ENCODE results near the gene PLEKHM2. TPM values are rescaled to one million over a fixed set of nuclear protein-coding genes. Genes with fewer than 3 reads are reported as not detected.

PLEKHM2 gene
- polyA plus RNA-seq, 1 donor (not counting 4 experiments of a cell fraction or from before 2014, with no cell fraction given) = 30.0 TPM

GRCh38 chr1:15714406-15715136, 30.5 kb downstream of the PLEKHM2 start:
- FAIRE-seq (no peak), DNase-seq (ENCODE audit: low read depth, low spot score) (no peak)
- no peak overlapping the region for H3K4me3 ChIP-seq (ENCODE audit: control insufficient read depth in 2 of 3, extremely low read depth in 1 of 3, insufficient read depth in 2 of 3, low read depth in 1 of 3, low read length in 3 of 3)
- peaks cover 2% of the 10 kb centered on the region for H3K9me1 ChIP-seq (ENCODE audit: control insufficient read depth, extremely low read depth, insufficient read depth, low read length)
- no peaks in the 10 kb centered on the region for H4K20me1 ChIP-seq (ENCODE audit: control insufficient read depth, extremely low read depth, insufficient read depth, low read length)
- TF ChIP-seq CTCF (optimal IDR thresholded peaks at IDR 0.05 in 1 of 3, IDR thresholded peaks at IDR 0.05 in 1 of 3, conservative IDR thresholded peaks at IDR 0.05 in 1 of 3; ENCODE audit: extremely low read depth in 1 of 3, insufficient read depth in 2 of 3, low read length in 3 of 3) = no peak
- no peak for TF ChIP-seq EZH2 (IDR thresholded peaks at IDR 0.05; ENCODE audit: low read length)
- no peak overlapping the region for H3K27ac ChIP-seq (ENCODE audit: control insufficient read depth, insufficient read depth, low read length)
- no peaks in the 10 kb centered on the region for H3K27me3 ChIP-seq (ENCODE audit: control insufficient read depth, extremely low read depth, insufficient read depth, low read length)
- H3K9ac ChIP-seq (ENCODE audit: control insufficient read depth, extremely low read depth, insufficient read depth, low read length) = no peak overlapping the region
- H2AFZ ChIP-seq (ENCODE audit: control insufficient read depth, low read length) = no peak overlapping the region
- dilution Hi-C loops (cut with MboI; ENCODE audit: extremely low pct_ligation_motif_present, low sequenced_read_pairs) = no loop called here
- H3K4me1 ChIP-seq (ENCODE audit: control insufficient read depth, extremely low read depth, insufficient read depth, low read length) = no peaks in the 10 kb centered on the region
- H3K79me2 ChIP-seq (ENCODE audit: control insufficient read depth, insufficient read depth, low read length) = peaks cover 28% of the 10 kb centered on the region
- H3K36me3 ChIP-seq (ENCODE audit: control insufficient read depth in 2 of 2, extremely low read depth in 1 of 2, insufficient read depth in 2 of 2, low read length in 2 of 2) = peaks cover 21 to 29% of the 10 kb centered on the region in 2 experiments
- no peaks in the 10 kb centered on the region for H3K9me3 ChIP-seq (ENCODE audit: control insufficient read depth, low read depth, low read length)
- H3K4me2 ChIP-seq (ENCODE audit: control insufficient read depth, extremely low read depth, insufficient read depth, low read depth, low read length) = no peak overlapping the region

GRCh38 chr1:15717418-15718125, 33.5 kb downstream of the PLEKHM2 start:
- no peak overlapping the region for H3K27ac ChIP-seq (ENCODE audit: control insufficient read depth, insufficient read depth, low read length)
- no peak overlapping the region for H2AFZ ChIP-seq (ENCODE audit: control insufficient read depth, low read length)
- no peak overlapping the region for H3K4me2 ChIP-seq (ENCODE audit: control insufficient read depth, extremely low read depth, insufficient read depth, low read depth, low read length)
- H3K27me3 ChIP-seq (ENCODE audit: control insufficient read depth, extremely low read depth, insufficient read depth, low read length) = no peaks in the 10 kb centered on the region
- peaks cover 2% of the 10 kb centered on the region for H3K9me1 ChIP-seq (ENCODE audit: control insufficient read depth, extremely low read depth, insufficient read depth, low read length)
- H3K36me3 ChIP-seq (ENCODE audit: control insufficient read depth in 2 of 2, extremely low read depth in 1 of 2, insufficient read depth in 2 of 2, low read length in 2 of 2) = peaks cover 37 to 48% of the 10 kb centered on the region in 2 experiments
- H3K9me3 ChIP-seq (ENCODE audit: control insufficient read depth, low read depth, low read length) = no peaks in the 10 kb centered on the region
- TF ChIP-seq CTCF (optimal IDR thresholded peaks at IDR 0.05 in 1 of 3, IDR thresholded peaks at IDR 0.05 in 1 of 3, conservative IDR thresholded peaks at IDR 0.05 in 1 of 3; ENCODE audit: extremely low read depth in 1 of 3, insufficient read depth in 2 of 3, low read length in 3 of 3) = no peak
- no peak for TF ChIP-seq EZH2 (IDR thresholded peaks at IDR 0.05; ENCODE audit: low read length)
- peaks cover 14% of the 10 kb centered on the region for H3K79me2 ChIP-seq (ENCODE audit: control insufficient read depth, insufficient read depth, low read length)
- DNase-seq (ENCODE audit: low read depth, low spot score) (no peak), FAIRE-seq (no peak)
- dilution Hi-C loops (cut with MboI; ENCODE audit: extremely low pct_ligation_motif_present, low sequenced_read_pairs) = no loop called here
- H3K4me1 ChIP-seq (ENCODE audit: control insufficient read depth, extremely low read depth, insufficient read depth, low read length) = no peaks in the 10 kb centered on the region
- no peak overlapping the region for H3K9ac ChIP-seq (ENCODE audit: control insufficient read depth, extremely low read depth, insufficient read depth, low read length)
- H3K4me3 ChIP-seq (ENCODE audit: control insufficient read depth in 2 of 3, extremely low read depth in 1 of 3, insufficient read depth in 2 of 3, low read depth in 1 of 3, low read length in 3 of 3) = no peak overlapping the region
- H4K20me1 ChIP-seq (ENCODE audit: control insufficient read depth, extremely low read depth, insufficient read depth, low read length) = no peaks in the 10 kb centered on the region

All from keratinocyte (primary cell).